Activated T-helper 17 cell treated with anti-CD3 and anti-CD28 coated beads, Interleukin-2, amount 50 U/mL, for 72 hours (primary cell): ENCODE results near the gene PANK4. TPM values are rescaled to one million over a fixed set of nuclear protein-coding genes. Genes with fewer than 3 reads are reported as not detected.
"Not testable (repeated sequence)": the region's sequence is repeated elsewhere in the genome, so short reads cannot be mapped to it uniquely, and the experiment has no call there.

Source experiments
- ATAC-seq: fragments of 150-1000 bp; cut with Tn5 transposase; replicated peaks from 2 replicates; pipeline ENCODE4 v1.10.0; 2021; ENCODE audit warnings: mild to moderate bottlenecking, moderate library complexity
- H3K27ac Mint-ChIP-seq: one replicate; pipeline ENCODE4 v1.8.0; 2022; ENCODE audit warnings: mixed read lengths
- H3K27me3 Mint-ChIP-seq: one replicate; pipeline ENCODE4 v1.8.0; 2022; ENCODE audit warnings: mixed read lengths
- H3K36me3 Mint-ChIP-seq: one replicate; pipeline ENCODE4 v1.8.0; 2022; ENCODE audit warnings: low read depth, mild to moderate bottlenecking, mixed read lengths
- H3K4me1 Mint-ChIP-seq: one replicate; pipeline ENCODE4 v1.8.0; 2022; ENCODE audit warnings: mixed read lengths
- H3K4me3 Mint-ChIP-seq: one replicate; pipeline ENCODE4 v1.8.0; 2022; ENCODE audit warnings: mild to moderate bottlenecking, mixed read lengths
- H3K9me3 Mint-ChIP-seq: one replicate; pipeline ENCODE4 v1.8.0; 2022; ENCODE audit warnings: mixed read lengths
- total RNA-seq, 2 donors: library from RNA; stranded (reverse); gene quantifications; one replicate each; pipeline ENCODE4 v1.2.3, GENCODE V29; 2022

PANK4 gene
- total RNA-seq, 2 donors from 2014 or later, result 41.7 to 54.9 TPM

- no peak overlapping the region for H3K27ac Mint-ChIP-seq
- H3K36me3 Mint-ChIP-seq, result no peaks in the 10 kb centered on the region
- H3K9me3 Mint-ChIP-seq, result no peaks in the 10 kb centered on the region
- H3K4me1 Mint-ChIP-seq, result no peaks in the 10 kb centered on the region
- no peak overlapping the region for H3K4me3 Mint-ChIP-seq
- no peak for ATAC-seq
- no peaks in the 10 kb centered on the region for H3K27me3 Mint-ChIP-seq
These were observed 66.2 kb downstream of the PANK4 start for GRCh38 chr1:2460203-2460602.

- Mint-ChIP-seq H3K4me3 (no peak overlapping the region), H3K27ac (no peak overlapping the region), H3K36me3 (no peaks in the 10 kb centered on the region), H3K27me3 (no peaks in the 10 kb centered on the region), H3K4me1 (no peaks in the 10 kb centered on the region), H3K9me3 (no peaks in the 10 kb centered on the region)
- no peak for ATAC-seq
These were observed 66.6 kb downstream of the PANK4 start for GRCh38 chr1:2459757-2460156.

GRCh38 chr1:2459102-2459753 lies 67.2 kb downstream of the PANK4 start:
- ATAC-seq, H3K36me3 Mint-ChIP-seq, H3K27ac Mint-ChIP-seq, H3K4me1 Mint-ChIP-seq, H3K9me3 Mint-ChIP-seq, H3K4me3 Mint-ChIP-seq, H3K27me3 Mint-ChIP-seq: not testable (repeated sequence)

- no peaks in the 10 kb centered on the region for H3K36me3 Mint-ChIP-seq
- H3K4me3 Mint-ChIP-seq, result no peak overlapping the region
- no peak overlapping the region for H3K27ac Mint-ChIP-seq
- H3K4me1 Mint-ChIP-seq, result no peaks in the 10 kb centered on the region
- H3K27me3 Mint-ChIP-seq, result no peaks in the 10 kb centered on the region
- H3K9me3 Mint-ChIP-seq, result no peaks in the 10 kb centered on the region
- ATAC-seq, result no peak
These were observed 67.7 kb downstream of the PANK4 start for GRCh38 chr1:2458687-2459086.

Other genes starting within 250 kb of the PANK4 start
- 1 to 10 TPM; 4.4 to 5.3 TPM for gene MORN1, start 135.0 kb downstream of the PANK4 start, total RNA-seq
- gene RER1, start 134.8 kb downstream of the PANK4 start, total RNA-seq, result 100 to 1,000 TPM; 120 to 180 TPM
- gene PEX10, start 114.0 kb downstream of the PANK4 start, total RNA-seq, result 10 to 100 TPM; 10.0 to 13.1 TPM
- 10 to 100 TPM in 1 of 2 donors, 1 to 10 TPM in 1; 3.4 to 28.1 TPM for gene PLCH2, start 50.3 kb downstream of the PANK4 start, total RNA-seq
- gene HES5, start 3.7 kb upstream of the PANK4 start, total RNA-seq, result not detected
- 100 to 1,000 TPM in 1 of 2 donors, 10 to 100 TPM in 1; 93.2 to 299 TPM for gene TNFRSF14, start 29.8 kb upstream of the PANK4 start, total RNA-seq
- gene PRXL2B, start 60.2 kb upstream of the PANK4 start, total RNA-seq, result 10 to 100 TPM; 27.4 to 36.3 TPM
- under 1 TPM; 0.54 to 0.87 TPM for gene MMEL1, start 106.4 kb upstream of the PANK4 start, total RNA-seq